Muscle of leg (tissue), 16 donors: ENCODE measurements around the gene RTN4RL2. TPM values are rescaled to one million over a fixed set of nuclear protein-coding genes. Genes with fewer than 3 reads are reported as not detected.

Experiments
- DNase-seq: peaks from one replicate; pipeline ENCODE4 v3.0.0; 2013
- H3K27ac ChIP-seq: one replicate; pipeline ENCODE4 v1.5.1; 2013; ENCODE audit warnings: mild to moderate bottlenecking, low read length, control low read depth
- H3K27me3 ChIP-seq: one replicate; pipeline ENCODE4 v1.6.1; 2013; ENCODE audit warnings: low read length; ENCODE audit not compliant: control insufficient read depth, insufficient read depth
- H3K36me3 ChIP-seq: one replicate; pipeline ENCODE4 v1.6.1; 2013; ENCODE audit warnings: low read length; ENCODE audit not compliant: control insufficient read depth, insufficient read depth
- H3K4me1 ChIP-seq: one replicate; pipeline ENCODE4 v1.6.1; 2013; ENCODE audit warnings: low read length; ENCODE audit not compliant: control insufficient read depth, insufficient read depth
- H3K4me3 ChIP-seq: one replicate; pipeline ENCODE4 v1.5.1; 2013; ENCODE audit warnings: low read length, control low read depth
- H3K9me3 ChIP-seq: replicated peaks from 2 replicates; pipeline ENCODE4 v1.6.1; 2013; ENCODE audit warnings: low read depth, low read length; ENCODE audit not compliant: control insufficient read depth
- WGBS: methylation state at CpG from one replicate; pipeline ENCODE4 v1.1.5; 2013; ENCODE audit warnings: missing lambda C conversion rate; ENCODE audit not compliant: insufficient coverage; 5-methylcytosine and 5-hydroxymethylcytosine counted together
- long read RNA-seq, 11 donors: transcript quantifications; one replicate each; lab custom pipeline, GENCODE V29; 2026
- polyA plus RNA-seq, 8 donors: library from polyadenylated mRNA; unstranded; fragments of 120-200 nt; gene quantifications; one replicate each; pipeline versions ENCODE4 v1.2.1 to v1.2.3, GENCODE V29; 2013; ENCODE audit warnings: inconsistent platforms in 1 of 8, low replicate concordance in 1 of 8; ENCODE audit not compliant: insufficient read length in 8 of 8, insufficient read depth in 1 of 8
- total RNA-seq: library from RNA; stranded (reverse); fragments of 120-200 nt; gene quantifications from one replicate; pipeline ENCODE4 v1.2.4, GENCODE V29; 2013

The RTN4RL2 gene
- total RNA-seq (2.0 TPM), polyA plus RNA-seq (10 to 100 TPM; 11.2 to 27.2 (median 20.4) TPM)
- long read RNA-seq, donor 1, partial matches to known transcripts: 7 of 11 reads
- long read RNA-seq, donor 1, other reads (novel, unspliced or antisense): 0 of 11 reads
- long read RNA-seq, donor 2: 0 reads
- long read RNA-seq, donor 3, transcript RTN4RL2-201 (3 exons, 2,203 nt): major isoform, 24 of 24 reads
- long read RNA-seq, donor 3, partial matches to known transcripts: 0 of 24 reads
- long read RNA-seq, donor 3, other reads (novel, unspliced or antisense): 0 of 24 reads
- long read RNA-seq, donor 4, transcript RTN4RL2-201 (3 exons, 2,203 nt): major isoform, 9 of 76 reads
- long read RNA-seq, donor 4, partial matches to known transcripts: 67 of 76 reads
- long read RNA-seq, donor 4, other reads (novel, unspliced or antisense): 0 of 76 reads
- long read RNA-seq, donor 5, transcript RTN4RL2-201 (3 exons, 2,203 nt): major isoform, 9 of 190 reads
- long read RNA-seq, donor 5, partial matches to known transcripts: 170 of 190 reads
- long read RNA-seq, donor 5, other reads (novel, unspliced or antisense): 11 of 190 reads
- long read RNA-seq, donor 6, transcript RTN4RL2-201 (3 exons, 2,203 nt): major isoform, 10 of 10 reads
- long read RNA-seq, donor 6, partial matches to known transcripts: 0 of 10 reads
- long read RNA-seq, donor 6, other reads (novel, unspliced or antisense): 0 of 10 reads
- long read RNA-seq, donor 7, partial matches to known transcripts: 0 of 3 reads
- long read RNA-seq, donor 7, other reads (novel, unspliced or antisense): 0 of 3 reads
- long read RNA-seq, donor 8, transcript RTN4RL2-201 (3 exons, 2,203 nt): major isoform, 5 of 108 reads
- long read RNA-seq, donor 8, partial matches to known transcripts: 103 of 108 reads
- long read RNA-seq, donor 8, other reads (novel, unspliced or antisense): 0 of 108 reads
- long read RNA-seq, donor 9, transcript RTN4RL2-201 (3 exons, 2,203 nt): major isoform, 17 of 26 reads
- long read RNA-seq, donor 9, partial matches to known transcripts: 9 of 26 reads
- long read RNA-seq, donor 9, other reads (novel, unspliced or antisense): 0 of 26 reads
- long read RNA-seq, donor 10, transcript RTN4RL2-201 (3 exons, 2,203 nt): major isoform, 5 of 6 reads
- long read RNA-seq, donor 10, partial matches to known transcripts: 0 of 6 reads
- long read RNA-seq, donor 10, other reads (novel, unspliced or antisense): 0 of 6 reads
- long read RNA-seq, donor 11, transcript RTN4RL2-201 (3 exons, 2,203 nt): major isoform, 15 of 15 reads
- long read RNA-seq, donor 11, partial matches to known transcripts: 0 of 15 reads
- long read RNA-seq, donor 11, other reads (novel, unspliced or antisense): 0 of 15 reads

DNA sequence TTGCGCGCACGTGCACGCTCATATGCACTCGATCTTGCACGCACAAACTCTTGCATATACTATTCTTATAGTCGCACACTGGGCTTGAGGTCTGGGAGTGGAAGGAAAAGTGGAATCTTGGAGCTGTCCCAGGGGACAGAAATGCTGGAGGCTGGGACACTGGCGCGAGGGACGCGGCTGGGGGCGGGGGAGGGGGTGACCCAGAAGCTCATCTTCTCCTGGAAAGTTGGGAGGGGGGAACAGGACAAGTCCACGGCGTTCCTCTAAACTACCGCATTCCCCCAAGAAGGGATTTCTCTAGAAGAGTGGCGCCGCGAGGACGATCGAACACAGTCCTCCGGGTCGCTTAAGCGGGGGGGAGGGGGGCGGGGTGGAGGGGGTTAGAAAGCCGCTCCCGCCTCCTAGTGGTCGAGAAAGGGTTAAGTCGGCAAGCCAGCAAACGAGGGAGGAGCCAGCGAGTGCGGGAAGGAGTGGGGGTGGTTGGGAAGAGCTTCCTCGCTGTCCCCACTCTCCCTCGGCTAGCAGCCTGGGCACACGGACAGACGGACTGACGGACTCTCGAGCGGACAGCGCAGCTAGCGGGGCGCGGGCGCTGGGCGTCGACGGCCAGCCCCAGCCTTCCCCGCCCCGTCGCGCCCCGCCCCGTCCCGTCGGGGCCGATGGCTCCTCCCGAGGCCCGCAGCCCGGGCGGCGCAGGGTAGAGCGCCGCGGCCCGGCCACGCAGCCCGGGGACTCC, at the start of gene RTN4RL2:
RTN4RL2 (plus strand) TSS at position 507 of the 736 bp plus-strand sequence. CDS start 338 bp downstream, outside the sequence.
- Histone ChIP-seq H3K9me3 (no peaks in the 10 kb centered on the region), H3K36me3 (no peaks in the 10 kb centered on the region), H3K27ac (peak within 1 kb of the TSS; percentile 20), H3K4me3 (peak within 1 kb of the TSS; percentile 42), H3K4me1 (peaks cover 75% of the 10 kb centered on the region), H3K27me3 (peaks cover 86% of the 10 kb centered on the region)
- WGBS: under 1% methylated on average over 45 of the region's 66 CpGs
- DNase-seq: peak; percentile 70

DNA sequence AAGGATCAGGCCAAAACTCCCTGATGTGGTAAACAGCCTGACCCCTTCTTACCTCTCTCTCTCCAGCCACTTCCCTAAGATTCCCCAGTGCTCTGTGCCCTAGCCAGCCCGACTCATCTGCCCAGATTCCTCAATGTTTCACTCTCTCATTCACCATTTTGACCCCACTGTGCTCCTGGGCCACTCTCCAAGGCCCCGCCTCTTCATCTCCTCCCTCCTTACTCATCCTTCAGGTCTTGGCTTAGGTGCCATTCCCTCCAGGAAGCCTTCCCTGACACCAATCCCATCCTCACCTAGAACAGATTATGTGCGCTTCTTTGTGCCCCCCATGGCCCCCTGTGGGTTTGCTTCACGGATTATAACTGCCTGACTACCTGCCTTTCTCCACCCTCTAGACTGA, 46.6 kb upstream of the RTN4RL2 start:
- H3K9me3 ChIP-seq: no peaks in the 10 kb centered on the region
- no peak overlapping the region for H3K4me3 ChIP-seq
- H3K27ac ChIP-seq: no peak overlapping the region
- H3K36me3 ChIP-seq: peaks cover 72% of the 10 kb centered on the region
- DNase-seq: no peak
- H3K27me3 ChIP-seq: no peaks in the 10 kb centered on the region
- no peaks in the 10 kb centered on the region for H3K4me1 ChIP-seq
- WGBS: 88% methylated on average over 4 of the region's 4 CpGs

DNA sequence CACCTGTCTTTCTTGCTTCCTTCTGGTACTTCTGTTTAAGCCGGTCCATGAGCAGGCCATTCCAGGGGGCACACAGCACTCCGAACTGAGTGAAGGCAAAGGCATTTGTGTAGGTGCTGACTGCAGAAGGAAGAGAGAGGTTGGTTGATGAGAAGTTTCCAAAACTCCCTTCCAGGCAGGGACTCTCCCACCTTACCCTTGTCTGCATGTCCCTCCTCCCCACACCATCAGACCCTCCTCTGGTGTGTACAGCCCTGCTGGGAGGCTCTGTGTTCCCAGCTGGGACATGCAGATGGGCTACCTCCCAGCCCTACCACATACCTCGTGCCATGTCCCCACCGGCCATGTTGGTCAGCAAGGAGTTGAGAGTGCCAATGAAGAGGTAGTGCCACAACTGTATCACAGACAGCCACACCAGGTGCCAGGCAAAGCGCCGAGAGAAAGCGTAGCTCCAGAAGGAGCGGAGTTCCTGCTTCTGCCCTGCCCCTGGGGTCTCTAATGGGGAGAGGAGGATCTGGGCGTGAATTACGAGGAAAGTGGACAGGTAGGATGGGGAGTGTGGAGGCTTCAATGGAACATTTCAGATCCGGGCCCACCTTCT, 45.6 kb upstream of the RTN4RL2 start:
- no peak overlapping the region for H3K27ac ChIP-seq
- no peaks in the 10 kb centered on the region for H3K27me3 ChIP-seq
- H3K4me3 ChIP-seq: no peak overlapping the region
- peaks cover 71% of the 10 kb centered on the region for H3K36me3 ChIP-seq
- no peaks in the 10 kb centered on the region for H3K9me3 ChIP-seq
- no peaks in the 10 kb centered on the region for H3K4me1 ChIP-seq
- DNase-seq: no peak
- no CpG with 5 or more reads among the region's 11 CpGs for WGBS

DNA sequence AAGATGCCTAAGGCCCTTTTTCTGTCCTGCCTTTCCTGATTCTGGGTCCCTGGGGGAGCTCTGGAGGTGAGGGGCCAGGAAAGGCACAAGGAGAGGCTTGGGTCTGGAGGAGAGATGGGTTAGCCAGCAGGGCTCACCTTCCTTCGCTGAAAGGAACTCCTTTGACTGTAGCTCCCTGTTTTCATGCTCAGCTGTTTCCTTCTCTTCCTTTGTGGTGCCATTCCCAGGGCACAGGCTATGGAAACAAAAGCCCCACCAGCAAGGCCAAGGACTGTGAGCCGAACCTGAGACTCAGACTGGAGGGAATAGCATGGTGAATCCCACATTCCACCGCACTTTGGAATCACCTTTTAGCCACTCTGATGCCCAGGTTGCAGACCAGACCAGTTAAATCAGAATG, 43.9 kb upstream of the RTN4RL2 start:
- DNase-seq: no peak
- peaks cover 75% of the 10 kb centered on the region for H3K36me3 ChIP-seq
- 60% methylated on average over 1 of the region's 3 CpGs for WGBS

DNA sequence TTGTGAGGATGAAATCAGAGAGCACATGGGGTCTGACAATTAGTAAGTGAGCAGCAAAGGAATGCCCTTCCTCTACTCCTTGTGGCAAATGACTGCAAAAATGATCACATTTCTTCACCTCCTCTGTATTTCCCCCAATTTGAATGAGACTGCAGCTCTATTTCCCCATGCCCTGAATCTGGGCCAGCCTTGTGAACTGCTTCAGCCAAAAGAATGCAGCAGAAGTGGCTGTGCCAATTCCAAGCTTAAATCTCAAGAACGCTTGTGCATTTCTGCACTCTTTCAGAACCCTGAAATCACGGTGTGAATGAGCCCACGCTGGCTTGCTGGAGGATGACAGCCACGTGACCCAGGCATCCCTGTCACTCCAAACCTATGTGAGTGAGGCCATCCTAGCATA, 43.3 kb upstream of the RTN4RL2 start:
- no peaks in the 10 kb centered on the region for H3K27me3 ChIP-seq
- H3K4me3 ChIP-seq: no peak overlapping the region
- no peak overlapping the region for H3K27ac ChIP-seq
- peaks cover 78% of the 10 kb centered on the region for H3K36me3 ChIP-seq
- peak; percentile 67 for DNase-seq
- 60% methylated on average over 4 of the region's 4 CpGs for WGBS
- H3K4me1 ChIP-seq: no peaks in the 10 kb centered on the region
- no peaks in the 10 kb centered on the region for H3K9me3 ChIP-seq

More for the DNA sequence above, 43.9 kb upstream of the RTN4RL2 start:
- H3K27ac ChIP-seq: no peak overlapping the region
- H3K9me3 ChIP-seq: no peaks in the 10 kb centered on the region
- H3K4me1 ChIP-seq: no peaks in the 10 kb centered on the region
- H3K27me3 ChIP-seq: no peaks in the 10 kb centered on the region
- H3K4me3 ChIP-seq: no peak overlapping the region

DNA sequence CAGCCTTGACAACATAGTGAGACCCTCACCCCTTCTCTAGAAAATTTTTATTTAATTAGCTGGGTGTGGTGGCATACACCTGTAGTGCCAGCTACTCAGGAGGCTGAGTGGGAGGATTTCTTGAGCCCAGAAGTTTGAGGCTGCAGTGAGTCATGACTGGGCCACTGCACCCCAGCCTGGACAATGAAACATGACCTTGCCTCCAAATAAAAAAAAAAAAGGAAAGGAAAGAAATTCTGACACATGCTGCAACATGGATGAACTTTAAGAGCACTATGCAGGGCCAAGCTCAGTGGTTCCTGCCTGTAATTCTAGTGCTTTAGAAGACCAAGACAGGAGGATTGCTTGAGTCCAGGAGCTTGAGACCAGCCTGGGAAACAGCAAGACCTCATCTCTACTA, 42.2 kb upstream of the RTN4RL2 start:
- no peaks in the 10 kb centered on the region for H3K27me3 ChIP-seq
- H3K9me3 ChIP-seq: no peaks in the 10 kb centered on the region
- no peak overlapping the region for H3K4me3 ChIP-seq
- no peak for DNase-seq
- H3K36me3 ChIP-seq: peaks cover 80% of the 10 kb centered on the region
- no peak overlapping the region for H3K27ac ChIP-seq
- no peaks in the 10 kb centered on the region for H3K4me1 ChIP-seq

DNA sequence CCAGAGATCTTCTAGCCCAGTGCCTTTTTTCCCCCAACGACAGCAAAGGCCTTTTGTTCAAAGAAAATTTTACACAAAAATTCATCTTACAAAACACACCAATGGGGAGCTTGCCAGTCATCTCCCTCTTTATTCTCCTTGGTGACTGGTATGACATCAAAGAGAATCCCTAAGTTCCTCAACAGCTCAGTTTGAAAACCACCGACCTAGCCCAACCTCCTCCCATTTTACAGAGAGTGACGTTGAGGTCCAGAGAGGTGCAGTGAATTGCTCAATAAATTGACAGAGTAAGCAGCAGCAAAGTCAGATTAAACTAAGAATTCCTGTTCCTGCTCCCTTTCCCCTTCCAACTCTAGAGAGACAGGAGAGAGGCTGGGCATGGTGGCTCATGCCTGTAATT, 41.2 kb upstream of the RTN4RL2 start:
- Histone ChIP-seq H3K36me3 (peaks cover 76% of the 10 kb centered on the region), H3K27me3 (no peaks in the 10 kb centered on the region), H3K9me3 (no peaks in the 10 kb centered on the region), H3K4me1 (peaks cover 5% of the 10 kb centered on the region), H3K27ac (no peak overlapping the region), H3K4me3 (no peak overlapping the region)
- no peak for DNase-seq
- 90% methylated on average over 1 of the region's 3 CpGs for WGBS

DNA sequence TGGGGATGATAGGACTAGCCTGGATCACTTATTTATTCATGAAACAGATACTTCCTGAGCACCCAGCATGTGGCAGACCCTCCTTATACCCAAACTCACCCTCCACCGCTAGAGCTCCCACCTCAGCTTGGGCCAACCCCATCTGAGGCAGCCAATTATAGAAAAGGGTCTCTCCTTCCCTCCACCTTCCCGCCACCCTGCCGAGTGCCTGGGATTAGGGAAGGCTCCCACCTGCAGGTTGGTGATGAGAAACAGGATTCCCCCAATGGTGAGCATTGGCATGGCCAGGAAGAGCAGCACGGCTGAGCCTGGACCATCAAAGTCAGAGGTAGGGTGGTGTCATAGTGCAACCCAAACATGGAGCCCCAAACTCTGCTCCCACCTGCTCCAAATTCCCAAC, 39.3 kb upstream of the RTN4RL2 start:
- Histone ChIP-seq H3K9me3 (no peaks in the 10 kb centered on the region), H3K36me3 (peaks cover 64% of the 10 kb centered on the region), H3K27me3 (no peaks in the 10 kb centered on the region), H3K4me3 (no peak overlapping the region), H3K4me1 (peaks cover 24% of the 10 kb centered on the region), H3K27ac (no peak overlapping the region)
- WGBS: 89% methylated on average over 1 of the region's 4 CpGs
- DNase-seq: no peak

DNA sequence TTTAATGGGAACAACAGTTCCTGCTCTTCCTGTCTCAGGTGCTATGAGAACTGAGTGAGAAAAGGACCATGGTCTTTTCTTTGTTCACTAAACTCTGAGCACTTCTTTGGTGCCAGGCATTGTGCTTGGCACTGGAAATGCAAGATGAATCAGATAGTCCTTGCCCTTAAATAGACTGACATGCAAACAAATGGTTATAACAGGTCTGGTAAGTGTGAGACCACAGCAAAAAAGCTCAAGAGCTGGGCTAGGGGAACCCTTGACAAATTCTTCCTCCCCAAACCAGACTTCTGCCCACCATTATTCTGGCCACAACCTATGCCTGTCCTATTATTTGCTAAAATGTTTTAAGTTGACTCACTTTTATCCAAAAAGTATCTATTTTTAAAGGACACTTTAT, 38.5 kb upstream of the RTN4RL2 start:
- H3K36me3 ChIP-seq: peaks cover 57% of the 10 kb centered on the region
- no peak overlapping the region for H3K4me3 ChIP-seq
- H3K27me3 ChIP-seq: no peaks in the 10 kb centered on the region
- no peak for DNase-seq
- H3K4me1 ChIP-seq: peaks cover 31% of the 10 kb centered on the region
- H3K9me3 ChIP-seq: no peaks in the 10 kb centered on the region
- no peak overlapping the region for H3K27ac ChIP-seq
